Tibial nerve (tissue), 4 donors: ENCODE measurements around the gene URAD.

Experiments
- EP300 ChIP-seq, 2 donors: sonication (generic); formaldehyde crosslinking; IDR thresholded peaks; one replicate each; pipeline ENCODE4 v1.6.1; 2017; ENCODE audit warnings: antibody characterized with exemption in 2 of 2, mild to moderate bottlenecking in 1 of 2
- POLR2A ChIP-seq, 2 donors: fragments of 450-650 bp; IDR thresholded peaks; one replicate each; pipeline ENCODE4 v1.6.1; 2017; ENCODE audit warnings: antibody characterized with exemption in 2 of 2, mild to moderate bottlenecking in 2 of 2, moderate library complexity in 2 of 2
- TF ChIP-seq, protein P1 (sequence below), 5 experiments: fragments of 200-600 bp in 3 of 5; fragments of 450-650 bp in 2 of 5; sonication (generic) in 3 of 5; IDR thresholded peaks; one replicate each; pipeline ENCODE4 v1.5.1; 2016 to 2019; ENCODE audit warnings: antibody characterized with exemption in 5 of 5, mild to moderate bottlenecking in 3 of 5, moderate library complexity in 2 of 5

DNA sequence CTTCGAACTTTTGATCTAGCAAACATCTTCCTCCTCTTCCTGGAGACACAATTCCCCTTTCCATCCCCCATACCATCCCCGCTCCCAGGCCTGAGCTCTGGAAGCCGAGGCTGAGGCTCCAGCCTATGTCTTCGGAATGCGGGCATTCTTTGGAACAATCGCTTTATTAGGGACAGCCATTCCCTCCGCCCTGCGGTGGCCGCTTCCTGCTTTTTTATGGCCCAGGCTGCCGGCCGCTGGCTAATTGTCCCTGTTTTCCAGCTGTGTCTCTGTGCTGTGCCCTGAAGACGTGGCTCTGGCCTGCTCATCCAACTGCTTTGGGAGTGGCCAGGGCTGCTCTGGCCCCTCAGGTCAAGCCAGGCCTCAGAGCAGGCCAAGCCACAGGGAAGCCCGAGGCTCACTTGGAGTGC lies 17.3 kb downstream of the URAD start:
- TF ChIP-seq, protein P1, sequence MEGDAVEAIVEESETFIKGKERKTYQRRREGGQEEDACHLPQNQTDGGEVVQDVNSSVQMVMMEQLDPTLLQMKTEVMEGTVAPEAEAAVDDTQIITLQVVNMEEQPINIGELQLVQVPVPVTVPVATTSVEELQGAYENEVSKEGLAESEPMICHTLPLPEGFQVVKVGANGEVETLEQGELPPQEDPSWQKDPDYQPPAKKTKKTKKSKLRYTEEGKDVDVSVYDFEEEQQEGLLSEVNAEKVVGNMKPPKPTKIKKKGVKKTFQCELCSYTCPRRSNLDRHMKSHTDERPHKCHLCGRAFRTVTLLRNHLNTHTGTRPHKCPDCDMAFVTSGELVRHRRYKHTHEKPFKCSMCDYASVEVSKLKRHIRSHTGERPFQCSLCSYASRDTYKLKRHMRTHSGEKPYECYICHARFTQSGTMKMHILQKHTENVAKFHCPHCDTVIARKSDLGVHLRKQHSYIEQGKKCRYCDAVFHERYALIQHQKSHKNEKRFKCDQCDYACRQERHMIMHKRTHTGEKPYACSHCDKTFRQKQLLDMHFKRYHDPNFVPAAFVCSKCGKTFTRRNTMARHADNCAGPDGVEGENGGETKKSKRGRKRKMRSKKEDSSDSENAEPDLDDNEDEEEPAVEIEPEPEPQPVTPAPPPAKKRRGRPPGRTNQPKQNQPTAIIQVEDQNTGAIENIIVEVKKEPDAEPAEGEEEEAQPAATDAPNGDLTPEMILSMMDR (IDR thresholded peaks at IDR 0.05): no peak
- no peak for TF ChIP-seq POLR2A (IDR thresholded peaks at IDR 0.05)
- TF ChIP-seq EP300 (IDR thresholded peaks at IDR 0.05): no peak
